ENCODE results near the gene SMYD2. TPM values are rescaled to one million over a fixed set of nuclear protein-coding genes. Genes with fewer than 3 reads are reported as not detected.

Gene SMYD2
- total RNA-seq, 4 donors from 2014 or later, result 25.3 to 30.7 (median 27.8) TPM

- Histone ChIP-seq H3K9me3 (no peaks in the 10 kb centered on the region), H3K36me3 (no peaks in the 10 kb centered on the region), H3K27me3 (peaks cover 3% of the 10 kb centered on the region), H3K27ac (no peak overlapping the region), H3K4me1 (no peaks in the 10 kb centered on the region), H3K4me3 (no peak overlapping the region)
- no peak for TF ChIP-seq POLR2AphosphoS5 (IDR thresholded peaks at IDR 0.05)
- TF ChIP-seq EP300 (IDR thresholded peaks at IDR 0.05), result no peak
- no peak for TF ChIP-seq POLR2A (IDR thresholded peaks at IDR 0.05)
- no peak for TF ChIP-seq CTCF (IDR thresholded peaks at IDR 0.05)
- WGBS, result 97% methylated on average over 20 of the region's 20 CpGs
- DNase-seq (ENCODE audit: low spot score in 2 of 2), result no peak
Observed at GRCh38 chr1:214244252-214244651, 36.7 kb upstream of the SMYD2 start.

GRCh38 chr1:214244841-214245240 is 36.1 kb upstream of the SMYD2 start:
- 58% methylated on average over 2 of the region's 2 CpGs for WGBS
- Histone ChIP-seq H3K4me3 (no peak overlapping the region), H3K27me3 (peaks cover 3% of the 10 kb centered on the region), H3K27ac (no peak overlapping the region), H3K4me1 (no peaks in the 10 kb centered on the region), H3K36me3 (no peaks in the 10 kb centered on the region), H3K9me3 (no peaks in the 10 kb centered on the region)
- TF ChIP-seq POLR2A (IDR thresholded peaks at IDR 0.05), result no peak
- TF ChIP-seq EP300 (IDR thresholded peaks at IDR 0.05), result no peak
- TF ChIP-seq POLR2AphosphoS5 (IDR thresholded peaks at IDR 0.05), result no peak
- TF ChIP-seq CTCF (IDR thresholded peaks at IDR 0.05), result no peak
- no peak for DNase-seq (ENCODE audit: low spot score in 2 of 2)

GRCh38 chr1:214247501-214248041 is 33.4 kb upstream of the SMYD2 start:
- H3K36me3 ChIP-seq, result no peaks in the 10 kb centered on the region
- H3K4me3 ChIP-seq, result no peak overlapping the region
- H3K27me3 ChIP-seq, result peaks cover 3% of the 10 kb centered on the region
- TF ChIP-seq CTCF (IDR thresholded peaks at IDR 0.05), result no peak
- no peak for TF ChIP-seq POLR2AphosphoS5 (IDR thresholded peaks at IDR 0.05)
- TF ChIP-seq POLR2A (IDR thresholded peaks at IDR 0.05), result no peak
- TF ChIP-seq EP300 (IDR thresholded peaks at IDR 0.05), result no peak
- no peaks in the 10 kb centered on the region for H3K9me3 ChIP-seq
- no peaks in the 10 kb centered on the region for H3K4me1 ChIP-seq
- 88% methylated on average over 8 of the region's 8 CpGs for WGBS
- H3K27ac ChIP-seq, result no peak overlapping the region
- no peak for DNase-seq (ENCODE audit: low spot score in 2 of 2)

- 87% methylated on average over 7 of the region's 7 CpGs for WGBS
- H3K27ac ChIP-seq, result no peak overlapping the region
- DNase-seq (ENCODE audit: low spot score in 2 of 2), result no peak
- H3K36me3 ChIP-seq, result no peaks in the 10 kb centered on the region
- H3K4me1 ChIP-seq, result no peaks in the 10 kb centered on the region
- no peaks in the 10 kb centered on the region for H3K9me3 ChIP-seq
- H3K4me3 ChIP-seq, result no peak overlapping the region
- H3K27me3 ChIP-seq, result peaks cover 3% of the 10 kb centered on the region
- no peak for TF ChIP-seq POLR2A (IDR thresholded peaks at IDR 0.05)
- no peak for TF ChIP-seq POLR2AphosphoS5 (IDR thresholded peaks at IDR 0.05)
- TF ChIP-seq CTCF (IDR thresholded peaks at IDR 0.05), result no peak
- TF ChIP-seq EP300 (IDR thresholded peaks at IDR 0.05), result no peak
Observed at GRCh38 chr1:214248311-214249085, 32.5 kb upstream of the SMYD2 start.

- WGBS, result 93% methylated on average over 14 of the region's 14 CpGs
- TF ChIP-seq POLR2AphosphoS5 (IDR thresholded peaks at IDR 0.05) (no peak), CTCF (IDR thresholded peaks at IDR 0.05) (no peak), POLR2A (IDR thresholded peaks at IDR 0.05) (no peak), EP300 (IDR thresholded peaks at IDR 0.05) (no peak)
- H3K27me3 ChIP-seq, result peaks cover 3% of the 10 kb centered on the region
- H3K9me3 ChIP-seq, result no peaks in the 10 kb centered on the region
- no peaks in the 10 kb centered on the region for H3K4me1 ChIP-seq
- H3K27ac ChIP-seq, result no peak overlapping the region
- H3K36me3 ChIP-seq, result no peaks in the 10 kb centered on the region
- H3K4me3 ChIP-seq, result no peak overlapping the region
- no peak for DNase-seq (ENCODE audit: low spot score in 2 of 2)
Observed at GRCh38 chr1:214249651-214250050, 31.3 kb upstream of the SMYD2 start.
